Stimulated activated CD4-positive, alpha-beta T cell treated with anti-CD3 and anti-CD28 coated beads, Interleukin-1b, Interleukin-23, amount 100 ng/mL, for 1 hour (primary cell): ENCODE data around the gene TCP11L2.
A peak's percentile ranks its signal among the peaks of the same experiment; 100 is the strongest.

Source experiments
- DNase-seq, 2 donors: peaks; one replicate each; pipeline ENCODE4 v3.0.0-alpha.2; 2020; ENCODE audit warnings: low read depth in 2 of 2

Gene TCP11L2

GRCh38 chr12:106302401-106303201, at the start of gene TCP11L2:
Gene TCP11L2 (plus strand): TSS chr12:106302733. CDS start chr12:106311076, 8,343 bp downstream.
- peak; percentile 88 to 91 for DNase-seq

DNA sequence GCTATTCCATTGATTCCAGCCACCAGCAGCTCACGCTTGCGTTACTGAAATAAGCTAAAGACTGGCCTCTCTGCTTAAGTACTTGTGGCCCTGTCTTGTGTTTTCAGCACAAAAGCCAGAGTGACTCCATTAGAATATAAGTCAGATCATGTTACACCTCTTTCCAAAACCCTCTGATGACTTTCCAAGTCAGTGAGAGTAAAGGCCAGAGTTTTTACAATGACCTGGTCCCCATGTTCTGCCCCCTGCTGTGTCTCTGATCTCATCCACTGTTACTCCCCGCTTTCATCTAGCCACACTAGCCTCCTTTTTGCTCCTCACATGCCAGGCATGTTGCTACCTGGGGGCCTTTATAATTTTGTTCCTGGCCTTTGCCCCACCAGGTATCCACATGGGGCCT, 47.8 kb upstream of the TCP11L2 start:
- DNase-seq: no peak

DNA sequence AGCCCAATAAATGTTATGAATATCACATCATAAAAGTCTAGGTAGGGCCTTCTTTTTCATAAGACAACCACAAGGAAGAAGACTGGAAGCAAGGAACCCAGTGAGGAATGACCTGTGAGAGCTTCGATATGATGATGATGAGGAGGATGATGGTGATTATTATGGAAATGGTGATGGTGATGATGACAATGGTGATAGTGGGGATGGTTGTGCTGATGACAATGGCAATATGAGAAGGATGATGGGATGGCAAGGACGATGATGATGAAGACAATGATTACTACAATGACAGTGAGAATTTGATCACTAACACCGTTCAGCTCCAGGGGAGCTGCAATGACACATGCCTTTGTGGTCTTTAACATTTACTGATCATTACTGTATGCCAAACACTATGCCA, 47.0 kb upstream of the TCP11L2 start:
- DNase-seq: no peak

DNA sequence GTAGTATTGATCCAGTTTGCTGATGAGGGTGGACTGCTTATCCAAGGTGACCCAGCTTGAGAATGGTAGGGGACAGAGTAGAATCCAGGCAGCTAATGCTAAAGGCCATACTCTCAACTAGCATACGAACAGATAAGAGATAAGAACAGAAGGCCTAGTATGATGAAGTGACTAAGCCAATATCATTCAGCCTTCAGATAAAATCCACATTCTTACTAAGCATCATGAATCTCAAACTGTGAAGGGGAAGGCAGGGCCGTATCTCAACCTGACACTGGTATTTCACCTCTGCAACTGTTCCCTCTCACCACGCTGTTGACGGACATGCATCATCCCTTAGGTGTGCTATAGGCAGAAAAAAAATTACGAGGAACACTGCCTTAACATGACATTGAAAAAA, 46.6 kb upstream of the TCP11L2 start:
- no peak for DNase-seq

- no peak for DNase-seq
Measured at GRCh38 chr12:106256524-106256923, 46.0 kb upstream of the TCP11L2 start.

GRCh38 chr12:106258226-106258625, 44.3 kb upstream of the TCP11L2 start:
- no peak for DNase-seq

DNA sequence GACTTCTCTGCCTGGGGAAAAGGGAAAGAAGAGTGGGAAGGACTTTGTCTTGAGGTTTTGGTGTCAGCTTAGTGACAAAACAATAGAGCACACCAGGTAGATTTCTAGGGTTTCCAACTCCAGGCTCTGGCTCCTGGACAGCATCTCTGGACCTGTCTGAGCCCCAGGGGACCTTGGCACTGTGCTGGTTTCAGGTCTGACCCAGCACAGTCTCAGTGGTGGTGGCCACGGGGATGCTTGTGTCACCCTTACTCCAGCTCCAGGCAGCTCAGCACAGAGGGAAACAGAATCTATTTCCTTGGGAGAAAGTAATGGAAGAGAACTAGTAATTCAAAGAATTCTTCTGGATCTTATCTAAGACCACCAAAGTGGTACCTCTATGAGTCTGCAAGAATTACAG, 43.6 kb upstream of the TCP11L2 start:
- DNase-seq: no peak

- DNase-seq: no peak
Measured at GRCh38 chr12:106265116-106265515, 37.4 kb upstream of the TCP11L2 start.

GRCh38 chr12:106267535-106267934, 35.0 kb upstream of the TCP11L2 start:
- no peak for DNase-seq

GRCh38 chr12:106269150-106269771, 33.3 kb upstream of the TCP11L2 start:
- DNase-seq: no peak

GRCh38 chr12:106271575-106272505, 30.7 kb upstream of the TCP11L2 start:
- DNase-seq: no peak

DNA sequence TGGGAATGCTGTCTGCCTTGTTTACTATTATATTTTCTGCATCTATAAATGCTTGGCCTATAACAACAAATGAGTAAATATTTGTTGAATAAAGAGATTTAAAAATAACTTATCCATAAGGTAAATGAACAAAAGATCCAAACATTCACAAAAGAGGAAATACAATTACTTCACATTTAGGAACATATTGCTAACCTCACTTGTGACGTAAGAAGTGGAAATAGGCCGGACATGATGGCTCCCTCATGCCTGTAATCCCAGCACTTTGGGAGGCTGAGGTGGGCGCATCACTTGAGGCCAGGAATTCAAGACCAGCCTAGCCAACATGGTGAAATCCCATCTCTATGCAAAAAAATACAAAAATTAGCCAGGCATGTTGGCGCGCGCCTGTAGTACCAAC, 29.0 kb upstream of the TCP11L2 start:
- no peak for DNase-seq

DNA sequence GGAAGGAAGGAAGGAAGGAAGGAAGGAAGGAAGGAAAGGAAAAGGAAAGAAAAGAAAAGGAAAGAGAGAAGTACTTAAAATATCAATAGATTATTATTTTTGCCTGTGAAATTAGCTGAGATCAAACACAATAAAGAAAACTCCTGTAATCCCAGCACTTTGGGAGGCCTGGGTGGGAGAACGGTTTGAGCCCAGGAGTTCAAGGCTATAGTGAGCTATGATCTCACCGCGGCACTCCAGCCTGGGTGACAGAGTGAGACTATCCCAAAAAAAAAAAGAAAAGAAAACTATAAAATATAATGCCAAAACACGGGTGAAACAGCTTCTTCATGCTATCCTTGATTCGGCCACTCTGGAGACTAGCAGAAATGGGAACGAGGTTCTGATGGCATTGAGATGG, 28.5 kb upstream of the TCP11L2 start:
- DNase-seq: no peak

- no peak for DNase-seq
Measured at GRCh38 chr12:106274575-106275121, 27.9 kb upstream of the TCP11L2 start.

DNA sequence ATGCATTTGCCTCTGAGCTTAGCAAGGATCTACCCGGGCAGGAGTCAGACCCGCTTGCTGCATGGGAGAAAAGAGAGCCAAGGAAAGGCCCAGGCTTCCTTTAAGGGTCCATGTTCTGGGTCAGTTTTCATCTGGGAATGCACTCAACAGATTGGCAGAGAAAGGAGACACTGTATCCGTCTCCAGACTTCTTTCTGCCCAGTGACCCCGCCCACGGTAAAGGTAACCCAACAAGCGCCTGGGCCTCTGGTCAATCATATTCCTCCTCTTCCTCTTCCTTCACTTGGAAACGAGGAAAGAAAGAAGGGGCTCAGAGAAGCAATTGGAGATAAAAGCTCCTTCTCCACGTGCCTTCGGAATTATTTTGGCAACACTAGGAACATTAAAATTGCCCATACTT, 27.1 kb upstream of the TCP11L2 start:
- DNase-seq: no peak

GRCh38 chr12:106276032-106276740, 26.3 kb upstream of the TCP11L2 start:
- no peak for DNase-seq

DNA sequence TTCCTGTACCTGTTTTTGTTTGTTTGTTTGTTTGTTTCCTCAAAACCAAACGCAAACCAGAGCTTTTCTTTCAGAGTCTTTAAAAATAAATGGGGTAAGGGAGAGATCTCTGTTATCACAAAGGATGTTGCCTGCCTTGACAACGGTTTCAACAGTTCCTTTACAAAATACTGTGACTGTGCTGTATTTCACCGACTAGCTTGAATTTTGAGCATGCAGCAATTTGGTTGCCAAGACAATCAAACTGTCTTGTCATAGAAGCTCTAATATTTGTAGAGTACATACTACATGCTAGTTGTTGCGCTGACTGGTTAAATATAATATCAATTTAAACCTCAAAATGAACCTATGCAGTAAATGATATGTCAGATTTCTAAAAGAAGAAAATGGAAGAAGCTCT, 22.4 kb upstream of the TCP11L2 start:
- no peak for DNase-seq

DNA sequence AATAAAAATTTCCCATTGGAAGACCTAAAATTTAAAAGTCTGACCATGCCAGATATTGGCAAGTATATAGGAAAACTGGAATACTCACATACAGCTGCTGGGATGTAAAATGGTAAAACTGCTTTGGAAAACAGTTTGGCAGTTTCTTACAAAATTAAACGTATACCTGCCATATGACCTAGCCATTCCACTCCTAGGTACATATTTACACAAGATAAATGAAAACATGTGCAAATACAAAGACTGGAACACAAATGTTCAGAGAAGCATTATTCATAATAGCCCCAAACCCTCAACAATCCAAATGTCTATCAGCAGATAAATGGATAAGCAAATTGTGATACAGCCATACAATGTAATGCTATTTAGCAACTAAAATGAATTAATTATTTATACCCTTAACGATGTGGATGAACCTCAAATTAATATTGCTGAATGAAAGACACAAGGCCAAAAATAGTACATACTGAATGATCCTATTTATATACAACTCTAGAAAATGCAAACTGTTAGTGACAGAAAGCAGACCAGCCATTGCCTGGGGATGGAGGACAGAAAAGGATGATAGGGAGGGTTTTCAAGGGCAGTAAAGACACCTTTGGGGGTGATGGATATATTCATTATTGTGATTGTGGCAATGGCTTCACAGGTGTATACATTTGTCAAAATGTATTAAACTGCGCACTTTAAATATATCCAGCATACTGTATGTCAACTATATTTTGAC, 21.3 kb upstream of the TCP11L2 start:
- no peak for DNase-seq

- DNase-seq: no peak
Measured at GRCh38 chr12:106281804-106282203, 20.7 kb upstream of the TCP11L2 start.

DNA sequence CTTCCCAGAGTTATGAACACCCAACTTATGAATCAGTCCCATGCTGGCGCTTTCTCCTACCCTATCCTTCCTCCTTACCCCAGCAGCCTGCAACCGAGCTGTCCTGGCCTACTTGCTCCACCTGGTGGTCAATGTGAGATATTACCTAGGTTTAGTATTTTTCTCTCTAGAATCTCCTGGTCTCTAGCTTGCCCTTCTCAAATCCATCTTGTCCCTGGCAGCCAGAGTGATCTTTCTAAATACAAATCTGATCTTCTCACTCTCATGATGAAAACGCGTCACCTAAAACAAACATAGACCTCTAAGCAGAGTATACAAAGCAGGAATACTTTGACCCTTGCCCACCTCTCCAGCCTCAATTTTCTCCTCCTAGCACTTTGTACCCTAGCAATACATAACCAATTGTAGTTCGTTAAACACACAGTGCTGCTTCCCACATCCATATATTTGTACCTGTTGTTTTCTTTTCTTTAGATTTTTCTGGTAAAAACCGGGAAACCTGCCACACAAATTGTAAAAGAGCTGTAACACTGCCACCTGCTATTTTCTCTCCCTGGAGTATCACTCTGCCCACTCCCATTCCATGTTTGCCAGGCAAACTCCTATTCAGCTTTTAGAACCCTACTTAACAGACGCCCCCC, 20.0 kb upstream of the TCP11L2 start:
- peak in 1 of 2 donors; percentile 19 for DNase-seq
